GM12878 (cell line): ENCODE measurements around the gene CDYL2. TPM values are rescaled to one million over a fixed set of nuclear protein-coding genes. Genes with fewer than 3 reads are reported as not detected.

Source experiments
- ATAC-seq: fragments of 200-7000 bp; cut with Tn5 transposase; 3 replicates; pipeline ENCODE4 v1.9.1; 2020; ENCODE audit warnings: mild to moderate bottlenecking, moderate library complexity
- BruUV-seq: library from RNA; stranded (reverse); fragments of 400-500 nt; replicated peaks from 2 replicates; lab custom pipeline; 2021; lab: Mats Ljungman, UMichigan
- CTCF ChIA-PET: fragments of 300-600 bp; sonication (Branson Sonifier 250); formaldehyde crosslinking; extraction: SDS; loops from one replicate; lab custom pipeline; 2021; ENCODE audit warnings: inconsistent platforms; lab: Yijun Ruan, JAX
- POLR2A ChIA-PET: fragments of 350-600 bp; formaldehyde crosslinking; extraction: SDS; loops from one replicate; lab custom pipeline; 2021; ENCODE audit warnings: inconsistent platforms; lab: Charles Lee
- RAD21 ChIA-PET: fragments of 300-600 bp; sonication (Branson Sonifier 250); formaldehyde crosslinking; loops from one replicate; lab custom pipeline; 2023; ENCODE audit warnings: antibody characterized with exemption; ENCODE audit not compliant: unreplicated experiment; lab: Charles Lee
- SMC1A ChIA-PET: fragments of 300-600 bp; sonication (Branson Sonifier 250); formaldehyde crosslinking; loops from one replicate; lab custom pipeline; 2023; ENCODE audit not compliant: unreplicated experiment, uncharacterized antibody; lab: Charles Lee
- DNase-seq: peaks from one replicate; pipeline ENCODE4 v3.0.0-alpha.2; 2011; ENCODE audit warnings: low read depth, low spot score
- FAIRE-seq: peaks from 3 replicates; lab custom pipeline; 2011; peaks lifted over from hg19 to GRCh38; lab: Jason Lieb, UNC
- H2AFZ ChIP-seq: 2 replicates; pipeline ENCODE4 v1.6.0; 2011; ENCODE audit warnings: low read depth, low read length, control low read depth; ENCODE audit not compliant: control insufficient read depth
- H3K27ac ChIP-seq: 2 replicates; pipeline ENCODE4 v1.5.1; 2011; ENCODE audit warnings: control low read depth; ENCODE audit not compliant: control insufficient read depth, insufficient read depth
- H3K27me3 ChIP-seq, 2 experiments: replicated peaks in 1 of 2; 2 replicates each; pipeline versions ENCODE4 v1.6.0 to v1.6.1; 2011; ENCODE audit warnings: low read length in 1 of 2; ENCODE audit not compliant: control insufficient read depth in 2 of 2, insufficient read depth in 2 of 2
- H3K36me3 ChIP-seq, 2 experiments: 2 replicates each; pipeline ENCODE4 v1.5.1; 2011; ENCODE audit warnings: low read length in 1 of 2; ENCODE audit not compliant: control insufficient read depth in 2 of 2, insufficient read depth in 2 of 2
- H3K4me1 ChIP-seq: 2 replicates; pipeline ENCODE4 v1.6.1; 2011; ENCODE audit warnings: mild to moderate bottlenecking, low read length, moderate library complexity, mixed read lengths; ENCODE audit not compliant: control insufficient read depth, insufficient read depth
- H3K4me2 ChIP-seq: 2 replicates; pipeline ENCODE4 v1.6.0; 2011; ENCODE audit warnings: control low read depth; ENCODE audit not compliant: control insufficient read depth, insufficient read depth
- H3K4me3 ChIP-seq: fragments of 200-600 bp; sonication (generic); 2 replicates; pipeline ENCODE4 v1.5.1; 2016
- H3K79me2 ChIP-seq: 2 replicates; pipeline ENCODE4 v1.6.0; 2011; ENCODE audit warnings: low read length; ENCODE audit not compliant: control insufficient read depth, insufficient read depth
- H3K9ac ChIP-seq: 2 replicates; pipeline ENCODE4 v1.8.0; 2011; ENCODE audit warnings: low read length, control low read depth, mixed read lengths; ENCODE audit not compliant: control insufficient read depth, insufficient read depth
- H3K9me3 ChIP-seq: replicated peaks from 3 replicates; pipeline ENCODE4 v1.5.1; 2011; ENCODE audit warnings: mild to moderate bottlenecking, low read length; ENCODE audit not compliant: control insufficient read depth, insufficient read depth
- H4K20me1 ChIP-seq: 2 replicates; pipeline ENCODE4 v1.6.0; 2011; ENCODE audit not compliant: control insufficient read depth, insufficient read depth
- CTCF ChIP-seq, 3 experiments: IDR thresholded peaks in 2 of 3; conservative IDR thresholded peaks in 1 of 3; 2 replicates each; pipeline ENCODE4 v1.5.1; 2011; ENCODE audit warnings: low read depth in 3 of 3, low read length in 3 of 3, mild to moderate bottlenecking in 3 of 3, control low read depth in 2 of 3, moderate library complexity in 2 of 3, inconsistent platforms in 1 of 3, mixed read lengths in 1 of 3; ENCODE audit not compliant: control insufficient read depth in 2 of 3, insufficient read depth in 1 of 3; ENCODE audit errors: extremely low read depth in 1 of 3
- EED ChIP-seq: sonication (generic); IDR thresholded peaks from 2 replicates; pipeline ENCODE4 v1.6.1; 2016; ENCODE audit warnings: antibody characterized with exemption, low read depth
- IRF3 ChIP-seq: fragments of 450-650 bp; IDR thresholded peaks from 2 replicates; pipeline ENCODE4 v1.6.1; 2014; ENCODE audit warnings: mild to moderate bottlenecking
- IRF5 ChIP-seq: fragments of 450-650 bp; IDR thresholded peaks from 2 replicates; pipeline ENCODE4 v1.6.1; 2017; ENCODE audit warnings: borderline replicate concordance
- KLF5 ChIP-seq: fragments of 450-650 bp; IDR thresholded peaks from 2 replicates; pipeline ENCODE4 v1.6.1; 2014; ENCODE audit warnings: mild to moderate bottlenecking; ENCODE audit not compliant: partially characterized antibody
- NRF1 ChIP-seq: conservative IDR thresholded peaks from 2 replicates; pipeline ENCODE4 v1.6.1; 2011; ENCODE audit warnings: mild to moderate bottlenecking, low read depth, low read length, improper control_type of control experiment
- POLR2AphosphoS5 ChIP-seq: IDR thresholded peaks from 2 replicates; pipeline ENCODE4 v1.6.1; 2011; ENCODE audit warnings: mild to moderate bottlenecking, low read length, inconsistent platforms
- POU2F2 ChIP-seq: IDR thresholded peaks from 3 replicates; pipeline ENCODE4 v1.6.1; 2011; ENCODE audit warnings: low read depth, mild to moderate bottlenecking, low read length, borderline replicate concordance
- RAD21 ChIP-seq: IDR thresholded peaks from 2 replicates; pipeline ENCODE4 v1.6.1; 2011; ENCODE audit warnings: mild to moderate bottlenecking, low read depth, low read length, moderate library complexity; ENCODE audit not compliant: insufficient read depth
- SUZ12 ChIP-seq: fragments of 200-600 bp; sonication (generic); IDR thresholded peaks from one replicate; pipeline ENCODE4 v1.6.1; 2018; ENCODE audit warnings: antibody characterized with exemption, mild to moderate bottlenecking; ENCODE audit not compliant: unreplicated experiment
- ZNF217 ChIP-seq: fragments of 450-650 bp; IDR thresholded peaks from 2 replicates; pipeline ENCODE4 v1.6.1; 2017; ENCODE audit warnings: antibody characterized with exemption, mild to moderate bottlenecking
- ZNF622 ChIP-seq: fragments of 450-650 bp; IDR thresholded peaks from 2 replicates; pipeline ENCODE4 v1.6.1; 2017; ENCODE audit warnings: mild to moderate bottlenecking, inconsistent platforms
- WGBS: methylation state at CpG from one replicate; pipeline ENCODE4 v1.1.6; 2016; ENCODE audit warnings: low lambda C conversion rate; ENCODE audit not compliant: insufficient replicate concordance, insufficient coverage; ENCODE audit errors: missing lambda C conversion rate; 5-methylcytosine and 5-hydroxymethylcytosine counted together
- in situ Hi-C: fragments of 300-500 bp; cut with MboI; formaldehyde crosslinking; loops from 9 replicates; pipeline ENCODE4 v1.14.3; 2018; ENCODE audit warnings: mixed read lengths
- intact Hi-C: fragments of 100-400 bp; cut with micrococcal nuclease; formaldehyde crosslinking; loops from one replicate; pipeline ENCODE4 v1.14.2; 2022; ENCODE audit not compliant: unreplicated experiment
- polyA plus RNA-seq, 11 experiments: library from polyadenylated mRNA; depleted of rRNA in 4 of 11; unstranded in 6 of 11; stranded (reverse) in 5 of 11; fragments of >200 nt; fragmentation: Nextera tagmentation in 4 of 11; fragmentation: Illumina TruSeq in 1 of 11; extraction: Ambion mirVana in 4 of 11; extraction: Trizol in 1 of 11; gene quantifications; 1 replicate in 1 of 11; 2 replicates in 10 of 11; pipeline versions ENCODE4 v1.2.1 to v1.2.3, GENCODE V29; 2011 to 2016; ENCODE audit warnings: inconsistent platforms in 2 of 11, missing spikeins in 2 of 11, low read depth in 1 of 11
- total RNA-seq, 4 experiments: library from RNA; depleted of rRNA in 3 of 4; stranded (reverse); fragments of >200 nt in 3 of 4; fragmentation: Illumina TruSeq in 1 of 4; extraction: Trizol in 1 of 4; gene quantifications; 2 replicates each; pipeline versions ENCODE4 v1.2.1 to v1.2.3, GENCODE V29; 2013 to 2021
- TF ChIP-seq, protein P1 (sequence below): fragments of 450-650 bp; IDR thresholded peaks from 2 replicates; pipeline ENCODE4 v1.6.1; 2016; ENCODE audit warnings: mild to moderate bottlenecking
- TF ChIP-seq, protein P2 (sequence below): fragments of 450-650 bp; IDR thresholded peaks from 2 replicates; pipeline ENCODE4 v1.6.1; 2017; ENCODE audit warnings: low read depth, mild to moderate bottlenecking, moderate library complexity

The CDYL2 gene
- total and polyA plus RNA-seq, 10 of the 15 experiments (the other 5 are each of a cell fraction or from before 2014, with no cell fraction given): 0.27 to 22.9 (median 3.9) TPM

- Histone ChIP-seq H3K27me3 (no peaks in the 10 kb centered on the region), H3K36me3 (no peaks in the 10 kb centered on the region), H3K9me3 (no peaks in the 10 kb centered on the region; the same call in 2 of the 3 replicates), H3K4me3 (no peak overlapping the region), H3K9ac (no peak overlapping the region), H3K4me2 (no peak overlapping the region), H2AFZ (no peak overlapping the region), H3K4me1 (peaks cover 14% of the 10 kb centered on the region), H4K20me1 (no peaks in the 10 kb centered on the region), H3K79me2 (no peaks in the 10 kb centered on the region), H3K27ac (no peak overlapping the region)
- no TSS peak for BruUV-seq
- TF ChIP-seq ZNF217 (no peak), KLF5 (no peak), IRF3 (no peak), EED (no peak), RAD21 (no peak), NRF1 (no peak), ZNF622 (no peak), SUZ12 (no peak), POU2F2 (no peak), POLR2AphosphoS5 (no peak), IRF5 (no peak), CTCF (IDR thresholded peaks at IDR 0.05 in 2 of 3, conservative IDR thresholded peaks at IDR 0.05 in 1 of 3; ENCODE audit: control insufficient read depth in 2 of 3, extremely low read depth in 1 of 3, insufficient read depth in 1 of 3, low read depth in 3 of 3, low read length in 3 of 3) (no peak)
- TF ChIP-seq, protein P1, sequence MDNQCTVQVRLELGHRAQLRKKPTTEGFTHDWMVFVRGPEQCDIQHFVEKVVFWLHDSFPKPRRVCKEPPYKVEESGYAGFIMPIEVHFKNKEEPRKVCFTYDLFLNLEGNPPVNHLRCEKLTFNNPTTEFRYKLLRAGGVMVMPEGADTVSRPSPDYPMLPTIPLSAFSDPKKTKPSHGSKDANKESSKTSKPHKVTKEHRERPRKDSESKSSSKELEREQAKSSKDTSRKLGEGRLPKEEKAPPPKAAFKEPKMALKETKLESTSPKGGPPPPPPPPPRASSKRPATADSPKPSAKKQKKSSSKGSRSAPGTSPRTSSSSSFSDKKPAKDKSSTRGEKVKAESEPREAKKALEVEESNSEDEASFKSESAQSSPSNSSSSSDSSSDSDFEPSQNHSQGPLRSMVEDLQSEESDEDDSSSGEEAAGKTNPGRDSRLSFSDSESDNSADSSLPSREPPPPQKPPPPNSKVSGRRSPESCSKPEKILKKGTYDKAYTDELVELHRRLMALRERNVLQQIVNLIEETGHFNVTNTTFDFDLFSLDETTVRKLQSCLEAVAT: no peak
- TF ChIP-seq, protein P2, sequence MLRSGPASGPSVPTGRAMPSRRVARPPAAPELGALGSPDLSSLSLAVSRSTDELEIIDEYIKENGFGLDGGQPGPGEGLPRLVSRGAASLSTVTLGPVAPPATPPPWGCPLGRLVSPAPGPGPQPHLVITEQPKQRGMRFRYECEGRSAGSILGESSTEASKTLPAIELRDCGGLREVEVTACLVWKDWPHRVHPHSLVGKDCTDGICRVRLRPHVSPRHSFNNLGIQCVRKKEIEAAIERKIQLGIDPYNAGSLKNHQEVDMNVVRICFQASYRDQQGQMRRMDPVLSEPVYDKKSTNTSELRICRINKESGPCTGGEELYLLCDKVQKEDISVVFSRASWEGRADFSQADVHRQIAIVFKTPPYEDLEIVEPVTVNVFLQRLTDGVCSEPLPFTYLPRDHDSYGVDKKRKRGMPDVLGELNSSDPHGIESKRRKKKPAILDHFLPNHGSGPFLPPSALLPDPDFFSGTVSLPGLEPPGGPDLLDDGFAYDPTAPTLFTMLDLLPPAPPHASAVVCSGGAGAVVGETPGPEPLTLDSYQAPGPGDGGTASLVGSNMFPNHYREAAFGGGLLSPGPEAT: no peak
- in situ Hi-C loops: no loop called here
- 91% methylated on average over 14 of the region's 14 CpGs for WGBS
- CTCF ChIA-PET: interaction anchor here (0.9 kb wide), 1 partner anchor 66 kb away, joined by 3 read pairs; no protein-coding TSS in a partner anchor
- no peak for FAIRE-seq
- DNase-seq: no peak
- intact Hi-C loops: no loop called here
- SMC1A ChIA-PET: no interaction called here
- ATAC-seq: no peak
- RAD21 ChIA-PET: interaction anchor here (1.5 kb wide), 1 partner anchor 127 kb away, joined by 3 read pairs; no protein-coding TSS in a partner anchor
- POLR2A ChIA-PET: no interaction called here
Measured at GRCh38 chr16:80654094-80654862, 150.1 kb downstream of the CDYL2 start.
